CD4-positive, alpha-beta memory T cell (primary cell): ENCODE results near the gene MARCO. TPM values are rescaled to one million over a fixed set of nuclear protein-coding genes. Genes with fewer than 3 reads are reported as not detected.

Source experiments
- CTCF ChIA-PET: fragments of 350-600 bp; sonication (Branson Sonifier 250); formaldehyde crosslinking; loops from one replicate; lab custom pipeline; 2021; ENCODE audit warnings: inconsistent platforms; ENCODE audit not compliant: partially characterized antibody; lab: Charles Lee
- POLR2A ChIA-PET: fragments of 350-600 bp; sonication (Branson Sonifier 250); formaldehyde crosslinking; loops from one replicate; lab custom pipeline; 2021; ENCODE audit not compliant: partially characterized antibody; lab: Charles Lee
- DNase-seq, 5 donors: peaks; one replicate each; pipeline versions ENCODE4 v3.0.0 to v3.0.0-alpha.2; 2020 to 2022; ENCODE audit warnings: mixed read lengths in 1 of 5
- H3K27ac ChIP-seq: one replicate; pipeline ENCODE4 v1.7.0; 2013; ENCODE audit warnings: low read depth, low read length
- H3K27me3 ChIP-seq: 2 replicates; pipeline ENCODE4 v1.7.0; 2013; ENCODE audit warnings: mild to moderate bottlenecking, low read length, moderate library complexity; ENCODE audit not compliant: insufficient read depth
- H3K36me3 ChIP-seq: 2 replicates; pipeline ENCODE4 v1.7.0; 2013; ENCODE audit warnings: mild to moderate bottlenecking, low read length, moderate library complexity; ENCODE audit not compliant: insufficient read depth
- H3K4me1 ChIP-seq: 2 replicates; pipeline ENCODE4 v1.7.0; 2013; ENCODE audit warnings: mild to moderate bottlenecking, low read length, moderate library complexity; ENCODE audit not compliant: insufficient read depth
- H3K4me3 ChIP-seq, 2 donors: one replicate each; pipeline ENCODE4 v1.7.0; 2013; ENCODE audit warnings: low read length in 2 of 2, mild to moderate bottlenecking in 1 of 2
- H3K9me3 ChIP-seq, 2 donors: one replicate each; pipeline ENCODE4 v1.7.0; 2013; ENCODE audit warnings: low read length in 2 of 2, control low read depth in 1 of 2; ENCODE audit not compliant: control insufficient read depth in 1 of 2
- H3K27ac Mint-ChIP-seq, 7 donors: one replicate each; pipeline ENCODE4 v1.8.0; 2020 to 2021; ENCODE audit warnings: mixed read lengths in 7 of 7, mild to moderate bottlenecking in 6 of 7, inconsistent platforms in 3 of 7, moderate library complexity in 3 of 7
- H3K27me3 Mint-ChIP-seq, 2 donors: one replicate each; pipeline ENCODE4 v1.8.0; 2020 to 2021; ENCODE audit warnings: mixed read lengths in 2 of 2
- H3K36me3 Mint-ChIP-seq, 2 donors: one replicate each; pipeline ENCODE4 v1.8.0; 2020 to 2021; ENCODE audit warnings: mixed read lengths in 2 of 2, inconsistent platforms in 1 of 2, mild to moderate bottlenecking in 1 of 2
- H3K4me1 Mint-ChIP-seq, 4 donors: one replicate each; pipeline ENCODE4 v1.8.0; 2020 to 2021; ENCODE audit warnings: mixed read lengths in 4 of 4, mild to moderate bottlenecking in 1 of 4
- H3K4me3 Mint-ChIP-seq, 8 donors: one replicate each; pipeline ENCODE4 v1.8.0; 2020 to 2021; ENCODE audit warnings: mixed read lengths in 8 of 8, mild to moderate bottlenecking in 7 of 8, moderate library complexity in 6 of 8, inconsistent platforms in 3 of 8
- H3K9me3 Mint-ChIP-seq, 8 donors: one replicate each; pipeline ENCODE4 v1.8.0; 2020 to 2021; ENCODE audit warnings: mixed read lengths in 8 of 8, mild to moderate bottlenecking in 5 of 8, inconsistent platforms in 3 of 8, moderate library complexity in 1 of 8
- intact Hi-C: fragments of 100-400 bp; cut with micrococcal nuclease; formaldehyde crosslinking; loops from one replicate; pipeline ENCODE4 v1.15.1; 2023
- polyA plus RNA-seq, 2 donors: library from polyadenylated mRNA; unstranded; fragments of 300-500 nt; fragmentation: Illumina TruSeq; gene quantifications; one replicate each; pipeline ENCODE4 v1.2.3, GENCODE V29; 2021
- total RNA-seq, 2 experiments: library from RNA; stranded (reverse); gene quantifications; one replicate each; pipeline ENCODE4 v1.2.3, GENCODE V29; 2021

The MARCO gene
- total and polyA plus RNA-seq, 4 experiments from 2014 or later = 0.17 TPM; not detected in 3

DNA sequence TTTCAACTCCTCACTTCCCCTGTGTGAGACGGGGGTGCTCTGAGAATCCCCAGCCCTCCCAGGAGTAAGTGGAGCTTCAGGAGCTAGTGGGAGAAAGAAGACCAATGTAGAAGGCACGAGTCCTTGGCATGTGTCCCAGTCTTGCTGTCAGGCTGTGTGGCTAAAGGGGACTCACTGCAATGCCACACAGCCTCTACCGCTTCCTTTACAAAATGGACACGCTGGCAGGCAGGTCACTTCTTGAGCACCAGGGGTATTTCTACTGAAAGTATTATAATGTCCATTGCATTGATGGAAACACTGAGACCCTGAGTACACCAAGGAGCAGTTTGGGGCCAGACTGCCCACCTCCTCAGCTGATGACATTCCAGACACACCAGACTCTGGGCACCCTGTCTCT, 35.8 kb upstream of the MARCO start:
- H3K9me3 ChIP-seq = no peaks in the 10 kb centered on the region
- Mint-ChIP-seq H3K4me1 (peaks cover 0 to 26% (median 9%) of the 10 kb centered on the region in 4 donors), H3K4me3 (no peak overlapping the region), H3K9me3 (peaks cover 0 to 7% (median 2%) of the 10 kb centered on the region in 8 donors), H3K27me3 (peaks cover 0 to 6% of the 10 kb centered on the region in 2 donors), H3K36me3 (no peaks in the 10 kb centered on the region), H3K27ac (no peak overlapping the region)
- ChIA-PET POLR2A (no interaction called here), CTCF (no interaction called here)
- H3K36me3 ChIP-seq = no peaks in the 10 kb centered on the region
- intact Hi-C loops = no loop called here
- H3K4me3 ChIP-seq = no peak overlapping the region
- H3K27me3 ChIP-seq = no peaks in the 10 kb centered on the region
- H3K27ac ChIP-seq = no peak overlapping the region
- DNase-seq = no peak
- peaks cover 11% of the 10 kb centered on the region for H3K4me1 ChIP-seq

- Mint-ChIP-seq H3K27me3 (peaks cover 0 to 4% of the 10 kb centered on the region in 2 donors), H3K4me3 (no peak overlapping the region), H3K9me3 (peaks cover 0 to 5% (median 0%) of the 10 kb centered on the region in 8 donors), H3K4me1 (peaks cover 0 to 16% (median 5%) of the 10 kb centered on the region in 4 donors), H3K36me3 (no peaks in the 10 kb centered on the region), H3K27ac (no peak overlapping the region)
- no peaks in the 10 kb centered on the region for H3K4me1 ChIP-seq
- no peak overlapping the region for H3K27ac ChIP-seq
- CTCF ChIA-PET = no interaction called here
- intact Hi-C loops = no loop called here
- no peaks in the 10 kb centered on the region for H3K9me3 ChIP-seq
- no peaks in the 10 kb centered on the region for H3K36me3 ChIP-seq
- no peak overlapping the region for H3K4me3 ChIP-seq
- POLR2A ChIA-PET = no interaction called here
- no peaks in the 10 kb centered on the region for H3K27me3 ChIP-seq
- no peak for DNase-seq
Measured at GRCh38 chr2:118907759-118908158, 34.2 kb upstream of the MARCO start.

DNA sequence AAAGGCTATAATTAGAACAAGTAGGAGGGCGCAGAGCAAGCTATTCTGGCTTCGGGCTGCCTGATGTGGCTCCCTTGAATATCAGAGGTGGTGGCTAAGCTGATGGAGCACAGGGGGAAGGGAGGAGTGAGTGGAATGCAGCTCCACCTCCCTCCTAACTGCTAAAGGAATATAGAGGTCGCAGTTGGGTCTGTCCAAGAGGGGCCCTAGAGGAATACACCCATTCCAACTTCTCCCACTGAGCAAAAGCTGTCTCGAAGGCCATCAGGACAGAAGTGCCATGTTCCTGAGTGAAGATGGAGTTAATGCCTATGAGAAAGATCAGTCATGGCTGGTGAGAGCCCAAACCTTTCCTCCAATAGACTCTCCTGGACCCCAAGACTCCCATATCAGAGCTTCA, 32.8 kb upstream of the MARCO start:
- no peak for DNase-seq
- CTCF ChIA-PET = interaction anchor here (1.3 kb wide), 1 partner anchor 27 kb away, joined by 3 read pairs; no protein-coding TSS in a partner anchor
- H3K9me3 Mint-ChIP-seq = peaks cover 0 to 5% (median 0%) of the 10 kb centered on the region in 8 donors
- no peak overlapping the region for H3K4me3 Mint-ChIP-seq
- peaks cover 0 to 5% (median 0%) of the 10 kb centered on the region in 4 donors for H3K4me1 Mint-ChIP-seq
- Histone ChIP-seq H3K4me1 (no peaks in the 10 kb centered on the region), H3K27ac (no peak overlapping the region), H3K4me3 (no peak overlapping the region), H3K27me3 (no peaks in the 10 kb centered on the region), H3K36me3 (no peaks in the 10 kb centered on the region), H3K9me3 (no peaks in the 10 kb centered on the region)
- intact Hi-C loops = no loop called here
- no peaks in the 10 kb centered on the region for H3K36me3 Mint-ChIP-seq
- H3K27ac Mint-ChIP-seq = no peak overlapping the region
- H3K27me3 Mint-ChIP-seq = peaks cover 0 to 4% of the 10 kb centered on the region in 2 donors
- POLR2A ChIA-PET = no interaction called here

DNA sequence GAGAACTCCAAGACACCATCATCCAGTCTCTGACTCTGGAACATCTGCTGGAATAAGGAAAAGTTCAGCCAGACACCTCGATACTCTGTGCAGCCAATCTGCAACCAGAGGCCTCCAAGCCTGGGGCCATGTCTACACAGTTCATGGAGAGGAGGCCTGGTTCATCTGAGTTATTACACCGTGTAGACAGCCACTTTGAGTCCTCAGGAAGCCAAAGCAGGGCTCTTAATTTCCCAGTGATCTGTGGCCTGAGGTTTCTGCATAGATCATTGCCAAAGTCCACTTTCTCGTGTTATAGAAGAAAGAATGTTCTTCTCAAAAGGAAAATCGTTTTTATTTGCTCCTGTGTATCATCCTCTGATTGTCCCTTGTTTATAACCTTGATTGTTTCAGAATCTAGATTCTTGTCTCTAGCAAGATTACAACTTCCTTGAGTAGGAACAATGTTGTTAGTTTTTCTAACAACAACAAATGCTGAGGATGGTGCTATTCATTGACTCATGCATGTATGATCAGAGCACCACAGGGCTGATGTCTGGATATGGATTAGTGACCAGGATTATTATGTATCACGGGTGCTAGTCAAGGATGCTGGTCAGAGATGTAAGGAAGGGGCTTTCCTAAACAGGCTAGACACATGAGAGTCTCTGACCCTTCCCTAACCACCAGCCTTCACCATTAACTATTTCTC, 30.7 kb upstream of the MARCO start:
- intact Hi-C loops = no loop called here
- ChIA-PET POLR2A (no interaction called here), CTCF (no interaction called here)
- Mint-ChIP-seq H3K36me3 (no peaks in the 10 kb centered on the region), H3K4me1 (no peaks in the 10 kb centered on the region), H3K4me3 (no peak overlapping the region), H3K9me3 (peaks cover 0 to 6% (median 0%) of the 10 kb centered on the region in 8 donors), H3K27me3 (peaks cover 0 to 6% of the 10 kb centered on the region in 2 donors), H3K27ac (no peak overlapping the region)
- H3K4me1 ChIP-seq = no peaks in the 10 kb centered on the region
- no peaks in the 10 kb centered on the region for H3K9me3 ChIP-seq
- no peak for DNase-seq
- no peak overlapping the region for H3K27ac ChIP-seq
- H3K4me3 ChIP-seq = no peak overlapping the region
- H3K27me3 ChIP-seq = no peaks in the 10 kb centered on the region
- no peaks in the 10 kb centered on the region for H3K36me3 ChIP-seq

DNA sequence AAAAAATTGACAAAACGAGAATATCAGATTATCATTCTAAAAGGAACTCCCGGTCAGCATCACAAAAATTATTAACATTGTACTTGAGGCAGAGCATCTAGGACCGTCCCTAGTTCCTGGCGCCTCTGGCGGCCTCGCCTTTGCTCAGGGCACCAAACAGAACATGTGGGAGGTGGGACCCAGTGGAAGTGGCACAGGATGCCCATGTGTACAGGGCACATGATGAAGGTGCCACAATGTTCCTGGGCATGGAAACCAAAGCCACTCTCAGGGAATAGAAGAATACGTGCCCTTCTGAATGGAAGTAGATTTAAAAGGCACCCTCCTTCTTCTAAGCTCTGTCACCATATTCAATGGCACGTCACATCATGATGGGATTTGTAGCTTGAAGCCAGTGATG, 30.1 kb upstream of the MARCO start:
- Mint-ChIP-seq H3K27me3 (peaks cover 0 to 6% of the 10 kb centered on the region in 2 donors), H3K36me3 (no peaks in the 10 kb centered on the region), H3K4me1 (no peaks in the 10 kb centered on the region), H3K27ac (no peak overlapping the region), H3K9me3 (peaks cover 0 to 5% (median 0%) of the 10 kb centered on the region in 8 donors), H3K4me3 (no peak overlapping the region)
- no peaks in the 10 kb centered on the region for H3K9me3 ChIP-seq
- no peak overlapping the region for H3K4me3 ChIP-seq
- no peaks in the 10 kb centered on the region for H3K27me3 ChIP-seq
- H3K4me1 ChIP-seq = no peaks in the 10 kb centered on the region
- no peak overlapping the region for H3K27ac ChIP-seq
- POLR2A ChIA-PET = no interaction called here
- intact Hi-C loops = no loop called here
- H3K36me3 ChIP-seq = no peaks in the 10 kb centered on the region
- no peak for DNase-seq
- CTCF ChIA-PET = no interaction called here

- Histone ChIP-seq H3K4me1 (no peaks in the 10 kb centered on the region), H3K27ac (no peak overlapping the region), H3K4me3 (no peak overlapping the region), H3K9me3 (no peaks in the 10 kb centered on the region), H3K36me3 (no peaks in the 10 kb centered on the region), H3K27me3 (no peaks in the 10 kb centered on the region)
- ChIA-PET POLR2A (interaction anchor here (1.1 kb wide), 1 partner anchor 12 kb away, joined by 3 read pairs; no protein-coding TSS in a partner anchor), CTCF (interaction anchor here (0.9 to 1.5 kb wide), 2 partner anchors 8 to 31 kb away, joined by 3 to 6 read pairs; no protein-coding TSS in a partner anchor)
- H3K27me3 Mint-ChIP-seq = peaks cover 0 to 6% of the 10 kb centered on the region in 2 donors
- H3K9me3 Mint-ChIP-seq = peaks cover 0 to 4% (median 0%) of the 10 kb centered on the region in 8 donors
- H3K4me3 Mint-ChIP-seq = no peak overlapping the region
- H3K27ac Mint-ChIP-seq = no peak overlapping the region
- DNase-seq = no peak
- H3K36me3 Mint-ChIP-seq = no peaks in the 10 kb centered on the region
- intact Hi-C loops = no loop called here
- no peaks in the 10 kb centered on the region for H3K4me1 Mint-ChIP-seq
Measured at GRCh38 chr2:118913131-118913802, 28.7 kb upstream of the MARCO start.
